CD4-positive, alpha-beta T cell treated with Interleukin-6 at 100 ng/mL for 8 hours (primary cell): ENCODE results near the gene TDG.
"Not testable (repeated sequence)": the region's sequence is repeated elsewhere in the genome, so short reads cannot be mapped to it uniquely, and the experiment has no call there.

Source experiments
- DNase-seq: peaks from one replicate; pipeline ENCODE4 v3.0.0-alpha.2; 2020; ENCODE audit warnings: mixed read lengths, low spot score

TDG gene

DNA sequence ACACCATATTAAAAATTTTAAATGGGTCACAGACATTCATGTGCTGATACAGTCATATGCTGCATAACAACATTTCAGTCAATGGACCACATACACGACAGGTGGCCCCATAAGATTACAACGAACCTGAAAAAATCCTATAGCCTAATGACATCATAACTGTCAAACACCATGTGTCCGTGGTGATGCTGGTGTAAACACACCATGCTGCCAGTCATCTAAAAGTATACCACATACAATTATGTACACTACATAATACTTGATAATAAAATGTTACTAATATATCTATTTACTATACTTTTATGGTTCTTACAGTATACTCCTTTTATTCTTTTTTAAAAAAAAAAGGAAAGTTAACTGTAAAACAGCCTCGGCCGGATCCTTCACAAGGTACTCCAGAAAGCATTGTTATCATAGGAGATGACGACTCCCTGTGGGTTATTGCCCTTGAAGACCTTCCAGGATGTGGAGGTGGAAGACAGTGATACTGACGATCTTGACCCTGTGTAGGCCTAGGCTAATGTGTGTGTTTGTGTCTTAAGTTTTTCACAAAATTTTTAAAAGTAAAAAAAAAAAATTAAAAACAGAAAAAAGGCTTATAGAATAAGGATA is 5.0 kb upstream of the TDG start:
- no peak for DNase-seq

DNA sequence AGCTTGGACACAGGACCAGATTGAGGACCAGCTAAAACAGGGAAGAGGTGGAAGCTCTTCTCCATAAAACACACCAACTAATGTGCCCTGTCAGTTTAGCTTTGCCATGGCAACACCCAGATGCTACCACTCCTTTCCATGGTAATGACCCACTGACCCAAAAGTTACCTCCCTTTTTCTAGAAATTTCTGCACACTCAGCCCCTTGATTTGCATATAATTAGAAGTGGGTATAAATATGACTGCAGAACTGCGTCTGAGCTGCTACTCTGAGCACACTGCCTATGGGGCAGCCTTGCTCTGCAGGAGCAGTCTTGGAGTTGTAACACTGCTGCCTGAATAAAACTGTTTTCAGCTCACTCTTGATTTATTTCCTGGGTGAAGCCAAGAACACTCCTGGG is 3.2 kb upstream of the TDG start:
- no peak for DNase-seq

DNA sequence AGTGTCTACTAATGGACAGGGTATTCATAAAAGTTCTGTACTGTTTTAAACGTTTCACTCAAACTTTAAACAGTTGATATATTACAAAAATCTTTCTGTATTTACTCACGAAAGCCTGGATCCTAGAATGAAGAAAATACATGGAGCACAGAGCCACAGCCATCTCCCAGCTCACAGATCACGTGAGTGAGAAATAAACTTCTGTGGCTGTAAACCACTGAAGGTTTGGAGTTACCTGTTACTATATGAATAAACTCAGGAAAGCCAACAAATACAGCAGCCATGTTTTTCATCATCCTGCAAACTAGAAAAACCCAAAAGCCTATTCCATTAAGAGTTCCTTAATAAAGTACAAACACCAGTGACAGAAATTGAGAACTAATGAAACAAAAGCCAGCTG is 867 bp upstream of the TDG start:
- no peak for DNase-seq

DNA sequence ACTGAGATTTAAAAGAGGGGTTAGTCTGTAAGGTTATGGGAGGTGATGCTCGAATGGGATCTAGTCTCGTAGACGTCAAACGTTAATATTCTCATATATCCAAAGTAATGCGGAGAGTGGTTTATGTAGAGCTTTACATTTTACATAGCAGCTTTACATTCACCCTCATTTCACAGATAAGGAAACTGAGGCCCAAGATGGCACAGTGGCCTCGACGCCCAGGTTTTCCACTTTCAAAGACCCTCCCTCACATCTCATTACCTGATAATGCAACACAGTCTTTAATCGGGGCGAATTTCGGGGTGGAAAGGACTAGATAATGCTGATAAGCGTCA is 450 bp upstream of the TDG start:
- DNase-seq, result no peak

DNA sequence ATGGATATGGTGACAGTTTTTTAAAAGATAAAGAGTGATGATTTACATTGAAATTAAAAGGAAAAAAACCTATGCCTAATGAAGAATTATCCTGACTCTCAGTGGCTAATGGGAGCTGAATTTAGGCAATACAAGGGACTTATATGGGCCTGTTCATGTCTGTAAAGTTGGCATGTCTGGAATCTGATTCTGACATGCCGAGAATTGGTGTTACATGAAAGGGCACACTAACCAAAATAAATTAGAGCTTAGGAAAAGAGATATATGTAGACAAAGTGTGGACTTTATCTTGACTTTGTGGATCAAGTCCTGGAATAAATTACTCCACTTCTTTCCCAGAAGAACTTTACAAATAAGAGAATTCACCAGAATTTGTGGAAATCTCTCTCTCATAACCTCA is 1.1 kb downstream of the TDG start:
- no peak for DNase-seq

DNA sequence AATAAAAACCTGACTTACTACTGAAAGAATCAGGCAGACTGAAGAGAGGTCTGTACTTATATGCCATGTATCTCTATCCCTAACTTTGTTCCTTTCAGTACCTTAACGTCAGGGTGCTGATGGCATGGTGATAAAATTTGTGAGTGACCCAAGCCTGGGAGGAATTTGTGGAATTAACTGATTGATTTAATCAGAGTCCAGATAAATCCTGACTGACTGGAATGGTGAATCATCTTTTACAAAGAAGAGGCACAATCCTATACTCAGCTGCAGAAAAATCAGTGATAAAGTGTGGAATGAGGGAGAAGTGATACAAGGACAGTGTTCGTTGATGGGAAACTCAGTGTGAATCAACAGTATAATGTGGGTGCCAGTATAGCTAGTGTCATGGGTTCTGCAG is 3.7 kb downstream of the TDG start:
- DNase-seq, result no peak

DNA sequence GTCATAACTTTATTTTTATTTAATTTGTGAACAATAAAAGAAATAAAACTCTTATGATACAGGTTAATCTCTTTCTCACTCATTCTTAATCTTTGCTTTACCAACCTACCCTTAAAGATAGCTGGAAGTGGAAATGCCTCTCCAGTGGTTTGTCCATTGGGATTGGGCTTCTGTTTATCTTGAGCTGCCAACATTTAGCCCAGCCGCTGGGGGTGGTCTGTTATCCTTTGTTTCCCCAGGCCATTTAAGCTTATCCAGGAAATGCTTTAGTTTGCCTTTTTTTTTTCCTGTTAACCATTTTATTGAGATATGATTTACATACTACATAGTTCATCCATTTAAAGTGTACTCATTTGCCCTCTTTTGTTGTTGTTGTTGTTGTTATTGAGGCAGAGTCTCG is 8.2 kb downstream of the TDG start:
- DNase-seq, result no peak

DNA sequence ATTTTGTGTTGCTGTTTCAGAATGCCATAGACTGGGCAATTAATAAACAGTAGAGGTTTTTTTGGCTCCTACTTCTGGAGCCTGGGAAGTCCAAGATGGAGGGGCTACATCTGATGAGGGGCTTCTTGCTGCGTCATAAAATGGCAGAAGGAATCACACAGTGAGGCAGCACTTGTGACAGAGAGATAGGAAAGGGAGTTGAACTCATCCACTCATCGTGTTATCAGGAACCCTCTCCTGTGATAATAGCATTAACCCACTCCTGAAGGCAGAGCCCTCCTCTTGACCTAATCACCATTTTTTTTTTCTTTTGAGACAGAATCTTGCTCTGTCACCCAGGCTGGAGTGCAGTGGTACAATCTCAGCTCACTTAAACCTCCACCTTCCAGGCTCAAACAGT is 9.7 kb downstream of the TDG start:
- DNase-seq, result no peak

DNA sequence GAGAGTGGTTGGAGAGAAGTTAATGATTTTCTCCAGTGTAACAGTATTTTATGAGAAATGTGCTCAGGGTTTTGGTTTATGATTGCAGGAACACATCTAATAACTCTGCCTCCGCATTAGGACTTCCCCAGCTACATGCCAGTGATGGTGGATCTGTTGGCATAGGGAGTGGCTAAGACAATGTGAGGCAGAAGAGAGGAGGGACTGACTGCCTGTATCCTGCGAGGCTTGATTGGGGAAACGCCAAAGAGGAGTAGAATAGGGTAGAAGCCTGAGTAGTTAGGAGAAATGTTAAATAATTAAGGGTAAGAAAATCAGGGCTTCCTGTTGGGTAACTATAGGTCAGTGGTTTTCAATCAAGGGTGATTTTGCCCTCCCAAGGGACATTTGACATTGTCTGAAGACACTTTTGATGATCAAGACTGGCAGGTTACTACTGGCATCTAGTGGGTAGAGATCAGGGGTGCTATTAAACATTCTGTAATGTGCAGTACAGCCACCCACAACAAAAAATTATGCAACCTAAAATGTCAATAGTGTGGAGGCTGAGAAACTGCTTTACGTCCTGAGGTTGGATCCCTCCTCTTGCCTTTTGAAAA is 12.8 kb downstream of the TDG start:
- DNase-seq, result no peak

DNA sequence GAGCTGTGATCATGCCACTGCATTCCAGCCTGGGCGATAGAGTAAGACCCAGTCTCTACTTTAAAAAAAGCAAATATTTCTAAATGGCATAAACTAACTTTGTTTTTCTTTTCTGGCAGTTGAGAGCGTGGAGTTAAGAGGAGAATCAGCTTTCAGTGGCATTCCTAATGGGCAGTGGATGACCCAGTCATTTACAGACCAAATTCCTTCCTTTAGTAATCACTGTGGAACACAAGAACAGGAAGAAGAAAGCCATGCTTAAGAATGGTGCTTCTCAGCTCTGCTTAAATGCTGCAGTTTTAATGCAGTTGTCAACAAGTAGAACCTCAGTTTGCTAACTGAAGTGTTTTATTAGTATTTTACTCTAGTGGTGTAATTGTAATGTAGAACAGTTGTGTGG is 21.2 kb downstream of the TDG start:
- DNase-seq, result no peak

DNA sequence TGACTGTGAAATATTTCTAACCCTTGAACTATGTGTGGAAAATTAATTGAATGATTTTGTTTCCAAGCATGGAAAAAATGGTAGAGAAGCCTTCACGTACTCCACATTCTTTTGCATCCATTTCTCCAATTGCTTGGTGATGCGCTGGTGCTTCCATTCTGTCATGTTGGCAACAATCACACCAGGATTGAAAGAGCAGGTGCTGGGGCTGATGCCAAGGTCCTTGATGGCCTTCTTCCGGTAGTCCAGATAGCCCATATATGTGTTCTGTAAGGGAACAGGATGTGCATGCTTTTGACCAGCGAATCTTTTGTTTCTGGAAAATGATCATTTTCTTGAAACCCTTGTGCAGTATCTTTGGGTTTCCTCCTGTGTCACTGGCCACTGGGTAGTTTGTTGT is 28.6 kb downstream of the TDG start:
- DNase-seq, result no peak

DNA sequence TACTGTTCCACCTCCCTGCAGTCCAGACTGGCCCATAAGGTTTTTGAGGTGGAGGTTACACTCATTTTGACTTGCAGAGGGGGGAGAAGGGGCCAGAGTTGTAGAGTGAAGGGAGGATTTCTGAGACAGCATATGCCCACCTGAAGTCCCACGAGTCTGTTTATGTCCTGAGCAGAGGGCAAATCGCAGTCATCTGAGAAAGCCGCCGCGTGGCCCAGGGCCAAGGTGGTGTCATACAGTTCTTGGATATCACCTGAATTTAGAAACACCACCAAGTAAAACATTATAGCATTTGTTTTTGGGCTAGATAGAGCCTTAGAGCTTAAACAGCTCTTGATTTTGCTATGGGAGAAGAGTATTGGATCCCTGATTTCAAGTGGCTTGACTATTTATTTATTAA is 30.9 kb downstream of the TDG start:
- no peak for DNase-seq

DNA sequence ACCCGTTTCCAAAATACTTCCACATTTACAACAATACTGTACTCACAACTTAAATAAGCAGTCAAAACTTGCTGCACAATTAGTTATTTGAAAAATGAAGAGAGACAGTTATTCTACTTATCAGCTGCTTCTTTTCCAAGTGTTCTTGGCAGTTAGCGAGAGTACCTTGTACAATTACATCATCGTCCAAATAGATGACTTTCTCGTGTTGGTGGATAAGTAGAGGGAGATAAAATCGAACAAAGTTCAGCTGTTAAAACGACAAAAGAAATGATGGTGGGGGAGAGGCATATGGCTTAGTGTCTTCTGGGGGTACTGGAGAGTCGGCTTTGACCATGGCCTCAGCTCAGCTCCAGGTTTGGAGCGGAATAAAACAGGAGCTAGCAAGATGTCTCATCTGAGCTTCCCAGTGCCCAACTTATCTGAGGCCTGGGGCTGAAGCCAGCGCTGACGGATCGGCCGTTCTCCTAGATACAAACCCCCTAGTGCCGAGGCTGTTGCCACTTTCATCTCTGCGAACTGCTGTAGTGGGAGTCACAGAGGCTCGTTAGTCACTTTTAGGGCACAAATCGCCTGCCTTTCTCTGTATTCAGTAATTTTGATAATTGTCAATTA is 31.7 kb downstream of the TDG start:
- no peak for DNase-seq

DNA sequence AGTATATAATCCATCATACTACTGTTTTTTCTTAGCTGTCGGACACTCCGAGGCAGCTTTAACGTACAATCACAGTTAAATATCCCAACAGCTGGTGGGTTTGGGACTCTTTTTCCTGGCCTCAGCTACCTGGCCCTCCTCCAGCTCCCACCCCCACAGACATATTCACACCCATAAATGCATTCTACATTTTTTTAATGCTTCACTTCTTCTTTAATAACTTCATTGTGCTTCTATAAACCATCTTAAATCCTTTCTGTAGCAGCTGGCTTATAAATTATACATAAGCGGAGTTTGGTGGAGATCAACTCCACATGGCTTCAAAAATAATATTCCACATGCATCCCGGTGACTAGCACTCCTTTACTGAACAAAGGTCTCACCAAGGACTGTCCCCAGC is 33.3 kb downstream of the TDG start:
- no peak for DNase-seq

DNA sequence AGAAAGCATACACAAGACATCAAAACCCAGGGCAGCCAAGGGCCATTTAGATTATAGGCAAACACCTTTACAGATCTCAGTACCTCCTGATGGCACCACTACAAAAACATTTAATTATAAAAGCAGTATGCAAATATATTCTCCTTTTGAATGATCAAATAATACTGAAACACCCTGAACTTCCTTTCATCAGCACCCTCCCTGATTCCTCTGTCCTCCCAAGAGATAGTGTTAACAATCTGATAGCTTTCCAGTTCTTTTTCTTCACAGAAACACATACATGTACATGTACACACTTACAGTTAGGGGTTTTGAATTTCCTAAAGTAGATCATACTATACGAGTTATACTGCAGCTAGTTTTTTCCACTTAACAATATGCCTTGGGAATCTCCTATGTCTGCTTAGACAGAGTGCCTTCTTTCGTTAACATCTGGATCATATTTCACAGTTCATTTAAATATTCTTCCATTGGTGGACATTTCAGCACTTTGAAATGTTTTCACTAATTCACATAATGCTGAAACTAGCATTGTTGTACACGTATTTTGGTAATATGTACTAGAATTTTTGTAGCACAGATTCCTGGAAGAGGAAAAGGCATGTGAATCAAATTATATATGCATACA is 35.2 kb downstream of the TDG start:
- DNase-seq, result no peak

DNA sequence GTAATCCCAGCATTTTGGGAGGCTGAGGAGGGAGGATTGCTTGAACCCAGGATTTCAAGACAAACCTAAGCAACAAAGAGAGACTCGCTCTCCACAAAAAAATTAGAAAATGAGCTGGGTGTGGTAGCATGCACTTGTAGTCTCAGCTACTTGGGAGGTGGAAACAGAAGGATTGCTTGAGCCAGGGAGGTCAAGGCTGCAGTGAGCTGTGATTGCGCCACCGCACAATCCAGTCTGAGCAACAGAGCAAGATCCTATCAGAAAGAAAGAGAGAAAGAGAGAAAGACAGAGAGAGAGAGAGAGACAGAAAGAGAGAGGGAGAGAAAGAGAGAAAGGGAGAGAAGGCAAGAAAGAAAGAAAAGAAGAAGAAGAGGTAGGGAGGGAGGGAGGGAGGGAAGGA is 37.0 kb downstream of the TDG start:
- DNase-seq, result no peak

DNA sequence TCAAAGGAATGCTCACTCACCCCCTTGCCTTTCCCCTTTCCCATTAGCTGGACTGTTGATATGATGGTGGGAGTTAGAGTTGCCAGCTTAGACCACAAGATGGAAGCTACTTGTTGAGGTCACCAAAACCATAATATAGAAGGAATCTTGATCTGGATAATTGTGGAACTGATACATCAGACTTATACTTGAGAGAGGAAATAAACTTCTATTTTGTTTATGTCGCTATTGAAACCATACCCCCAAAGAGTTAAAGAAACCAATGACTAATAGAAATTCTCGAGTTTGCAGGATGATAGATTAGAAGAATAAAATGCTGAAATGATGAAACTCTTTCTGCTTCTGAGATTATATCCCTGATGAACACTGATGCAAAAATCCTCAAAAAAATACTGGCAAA is 37.9 kb downstream of the TDG start:
- DNase-seq, result no peak

DNA sequence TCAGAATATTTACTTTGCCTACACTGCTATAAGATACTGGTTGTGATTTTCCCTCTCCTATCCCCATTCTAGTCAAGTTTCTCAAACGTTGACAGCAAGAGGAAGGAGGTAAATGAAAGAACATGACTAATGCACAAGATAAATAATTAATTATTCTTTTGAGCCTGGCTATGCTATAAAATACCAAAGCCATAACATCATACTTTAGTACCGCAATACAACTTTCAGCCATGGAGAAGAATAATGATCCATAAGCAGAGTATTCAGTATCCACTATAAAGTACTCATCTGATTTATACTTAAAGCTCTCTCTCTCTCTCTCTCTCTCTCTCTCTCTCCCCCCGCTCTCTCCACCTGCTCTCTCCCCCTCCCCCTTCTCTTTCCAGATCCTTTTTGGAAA is 41.3 kb downstream of the TDG start:
- no peak for DNase-seq

DNA sequence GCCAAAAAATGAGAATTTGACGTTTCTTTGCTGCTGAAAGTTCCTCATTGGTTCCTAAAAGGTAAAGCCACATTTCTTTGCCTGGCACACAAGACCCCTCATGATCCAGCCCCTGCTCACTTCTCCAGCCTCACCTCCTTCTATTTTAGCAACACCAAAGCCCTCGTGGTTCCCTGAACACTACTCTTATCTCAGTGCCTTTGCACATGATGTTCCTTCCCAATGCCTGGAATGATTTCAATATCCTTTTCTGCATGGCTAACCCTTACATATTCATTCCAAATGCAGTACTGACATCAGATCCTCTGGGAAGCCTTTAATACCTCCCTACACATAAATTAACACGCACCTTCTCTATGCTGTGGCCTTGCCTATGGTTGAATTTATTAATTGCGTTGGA is 44.4 kb downstream of the TDG start:
- DNase-seq, result no peak

DNA sequence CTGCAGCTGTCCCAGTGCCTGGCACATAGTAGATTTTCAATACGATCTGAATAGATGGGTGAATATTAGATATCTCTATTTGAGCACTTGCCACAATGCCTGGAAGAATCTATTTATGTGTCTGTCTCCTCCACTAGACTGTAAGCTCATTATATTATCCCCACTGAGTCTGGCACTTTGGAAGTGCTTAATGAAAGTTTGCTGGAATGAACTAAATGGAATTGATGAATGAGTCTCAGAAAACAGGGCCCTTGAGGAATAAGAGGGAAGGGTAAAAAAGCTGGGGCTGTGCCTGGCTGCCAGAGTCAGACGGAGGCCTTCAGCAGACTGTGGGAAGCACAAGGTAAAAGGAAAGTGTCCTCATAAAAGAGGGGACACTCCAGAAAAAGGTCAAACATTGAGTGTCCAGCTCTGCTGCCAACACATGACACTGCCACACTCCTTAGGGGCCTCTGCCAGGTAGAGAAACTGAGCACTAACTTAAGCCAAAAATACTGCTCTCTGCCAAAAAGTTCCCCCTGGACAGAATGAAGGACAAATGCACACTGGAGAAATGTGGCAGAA is 45.0 kb downstream of the TDG start:
- DNase-seq, result no peak

DNA sequence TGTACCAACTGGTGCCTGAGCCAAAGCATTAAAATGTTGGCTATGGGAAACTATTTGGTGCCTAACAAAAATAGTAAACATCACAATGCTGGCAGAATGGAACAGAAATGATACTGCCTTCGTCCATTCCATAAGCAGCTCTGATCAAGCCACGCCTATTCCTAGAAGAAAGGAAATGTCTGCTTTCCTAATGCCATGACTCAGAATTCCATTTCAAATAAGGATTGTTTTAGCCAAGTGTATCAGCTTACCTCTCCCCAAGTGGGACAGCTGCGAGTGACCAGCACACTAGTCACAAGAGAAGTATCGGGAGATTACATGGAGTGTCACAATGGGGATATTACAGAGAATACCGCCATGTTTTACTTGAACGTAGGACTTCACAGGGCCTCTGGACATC is 45.6 kb downstream of the TDG start:
- no peak for DNase-seq

DNA sequence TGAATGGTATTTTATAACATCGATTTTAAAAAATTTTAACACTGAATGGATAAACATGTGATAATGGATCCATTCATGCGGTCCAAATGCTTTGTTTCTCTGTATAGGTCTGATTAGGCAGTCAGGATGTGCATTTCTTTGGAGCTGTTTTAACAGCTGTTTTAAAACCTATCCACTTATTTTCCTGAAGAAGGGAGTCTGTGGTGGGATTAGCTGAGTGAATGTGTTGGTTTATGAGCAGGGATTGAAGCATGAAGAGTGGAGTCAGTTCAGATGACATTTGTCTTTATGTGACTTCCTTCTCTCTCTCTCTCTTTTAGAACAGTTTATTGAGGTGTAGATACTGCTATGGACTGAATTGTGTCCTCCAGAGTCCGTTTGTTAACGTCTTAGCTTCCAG is 46.7 kb downstream of the TDG start:
- DNase-seq, result no peak

DNA sequence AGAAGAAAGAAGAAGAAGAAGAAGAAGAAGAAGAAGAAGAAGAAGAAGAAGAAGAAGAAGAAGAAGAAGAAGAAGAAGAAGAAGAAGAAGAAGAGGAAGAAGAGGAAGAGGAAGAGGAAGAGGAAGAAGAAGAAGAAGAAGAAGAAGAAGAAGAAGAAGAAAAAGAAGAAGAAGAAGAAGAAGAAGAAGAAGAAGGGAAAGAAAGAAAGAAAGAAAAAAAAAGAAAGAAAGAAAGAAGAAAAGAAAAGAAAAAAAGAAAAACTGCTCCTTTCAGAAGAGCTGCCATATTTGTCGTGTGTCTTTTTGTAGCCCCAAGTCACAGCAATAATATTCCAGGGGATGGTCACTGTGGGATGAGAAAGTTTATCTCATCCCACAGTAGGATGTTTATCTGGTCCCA is 56.2 kb downstream of the TDG start:
- not testable (repeated sequence) for DNase-seq

DNA sequence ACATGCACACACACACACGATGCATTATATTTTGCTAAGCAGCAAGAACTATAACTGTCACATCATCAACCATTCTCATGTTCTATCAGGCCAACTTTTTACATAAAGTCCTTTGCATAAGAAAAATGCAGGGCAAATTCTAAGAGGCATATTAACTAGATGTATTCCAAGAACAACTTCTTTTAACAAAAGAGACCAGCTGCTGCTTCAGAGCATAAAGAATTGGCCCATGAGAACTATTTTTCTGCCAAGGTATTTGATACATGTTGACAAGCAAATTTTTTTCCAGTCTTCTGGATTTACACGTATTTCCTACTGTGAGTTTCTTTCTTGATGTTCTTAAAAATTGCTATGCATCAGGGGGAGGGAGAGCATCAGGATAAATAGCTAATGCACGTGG is 57.1 kb downstream of the TDG start:
- DNase-seq, result no peak
